DOHH2 (cell line): Measurements from ENCODE around the gene MON2.

Experiments used
- H3F3A ChIP-seq: fragments of 200-600 bp; sonication (generic), shearing (Covaris generic); 2 replicates; pipeline ENCODE4 v1.6.0; 2016; ENCODE audit warnings: antibody characterized with exemption, mild to moderate bottlenecking; ENCODE audit not compliant: control insufficient read depth, insufficient read depth
- H3K27ac ChIP-seq: fragments of 200-600 bp; sonication (generic); 2 replicates; pipeline ENCODE4 v1.5.1; 2014; ENCODE audit warnings: low read depth, mild to moderate bottlenecking, low read length, moderate library complexity
- H3K27me3 ChIP-seq: fragments of 200-600 bp; sonication (generic); 2 replicates; pipeline ENCODE4 v1.6.1; 2014; ENCODE audit warnings: mild to moderate bottlenecking, low read length, mixed read lengths; ENCODE audit not compliant: control insufficient read depth
- H3K36me3 ChIP-seq: fragments of 200-600 bp; sonication (generic); 2 replicates; pipeline ENCODE4 v1.6.1; 2014; ENCODE audit warnings: mild to moderate bottlenecking, low read length, moderate library complexity, mixed read lengths; ENCODE audit not compliant: control insufficient read depth
- H3K4me1 ChIP-seq: fragments of 200-600 bp; sonication (generic); 2 replicates; pipeline ENCODE4 v1.6.1; 2014; ENCODE audit warnings: mild to moderate bottlenecking, low read length, mixed read lengths; ENCODE audit not compliant: control insufficient read depth
- H3K4me2 ChIP-seq: fragments of 200-600 bp; sonication (generic); 2 replicates; pipeline ENCODE4 v1.6.0; 2014; ENCODE audit warnings: mild to moderate bottlenecking, low read length, moderate library complexity
- H3K4me3 ChIP-seq: fragments of 200-600 bp; sonication (generic); 2 replicates; pipeline ENCODE4 v1.5.1; 2014; ENCODE audit warnings: mild to moderate bottlenecking, low read length, mixed read lengths
- H3K79me2 ChIP-seq: fragments of 200-600 bp; sonication (generic); 2 replicates; pipeline ENCODE4 v1.6.1; 2014; ENCODE audit warnings: mild to moderate bottlenecking, low read length, mixed read lengths; ENCODE audit not compliant: control insufficient read depth
- H3K9me2 ChIP-seq: fragments of 200-600 bp; sonication (generic); replicated peaks from 2 replicates; pipeline ENCODE4 v1.6.1; 2014; ENCODE audit warnings: mild to moderate bottlenecking, low read length, mixed read lengths; ENCODE audit not compliant: control insufficient read depth
- H3K9me3 ChIP-seq: fragments of 200-600 bp; sonication (generic); 2 replicates; pipeline ENCODE4 v1.6.1; 2014; ENCODE audit warnings: antibody characterized with exemption, low read length, mixed read lengths; ENCODE audit not compliant: control insufficient read depth, insufficient read depth
- H4K20me1 ChIP-seq: fragments of 200-600 bp; sonication (generic); 2 replicates; pipeline ENCODE4 v1.6.0; 2014; ENCODE audit warnings: low read depth, mild to moderate bottlenecking, antibody characterized with exemption, low read length, moderate library complexity; ENCODE audit not compliant: control insufficient read depth, insufficient read depth
- EZH2phosphoT487 ChIP-seq: fragments of 200-600 bp; sonication (generic); IDR thresholded peaks from 2 replicates; pipeline ENCODE4 v1.6.1; 2017; ENCODE audit warnings: borderline replicate concordance, mild to moderate bottlenecking, antibody characterized with exemption, low read length, moderate library complexity, mixed read lengths
- TF ChIP-seq, protein P1 (sequence below): fragments of 200-600 bp; sonication (generic); IDR thresholded peaks from one replicate; pipeline ENCODE4 v1.5.1; 2014; ENCODE audit warnings: antibody characterized with exemption, mild to moderate bottlenecking, low read depth, low read length; ENCODE audit not compliant: poor library complexity, severe bottlenecking

MON2 gene

DNA sequence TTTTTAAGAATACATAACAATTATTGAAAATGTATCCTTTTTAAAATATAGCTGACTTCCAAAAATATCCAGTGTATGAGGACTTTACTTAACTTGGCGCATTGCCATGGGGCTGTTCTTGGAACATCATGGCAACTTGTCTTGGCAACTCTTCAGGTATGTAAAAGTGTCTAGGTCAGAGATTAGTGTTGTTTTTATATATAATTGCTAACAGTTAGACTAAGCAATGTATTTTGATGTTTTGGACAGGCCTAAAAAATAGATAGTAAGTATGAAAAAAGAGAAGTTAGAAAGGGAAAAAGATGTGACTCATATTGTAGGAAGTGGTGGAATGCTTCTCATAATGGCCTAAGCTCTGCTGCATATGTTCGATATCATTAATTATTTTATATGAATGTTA, 70.9 kb downstream of the MON2 start:
- TF ChIP-seq, protein P1, sequence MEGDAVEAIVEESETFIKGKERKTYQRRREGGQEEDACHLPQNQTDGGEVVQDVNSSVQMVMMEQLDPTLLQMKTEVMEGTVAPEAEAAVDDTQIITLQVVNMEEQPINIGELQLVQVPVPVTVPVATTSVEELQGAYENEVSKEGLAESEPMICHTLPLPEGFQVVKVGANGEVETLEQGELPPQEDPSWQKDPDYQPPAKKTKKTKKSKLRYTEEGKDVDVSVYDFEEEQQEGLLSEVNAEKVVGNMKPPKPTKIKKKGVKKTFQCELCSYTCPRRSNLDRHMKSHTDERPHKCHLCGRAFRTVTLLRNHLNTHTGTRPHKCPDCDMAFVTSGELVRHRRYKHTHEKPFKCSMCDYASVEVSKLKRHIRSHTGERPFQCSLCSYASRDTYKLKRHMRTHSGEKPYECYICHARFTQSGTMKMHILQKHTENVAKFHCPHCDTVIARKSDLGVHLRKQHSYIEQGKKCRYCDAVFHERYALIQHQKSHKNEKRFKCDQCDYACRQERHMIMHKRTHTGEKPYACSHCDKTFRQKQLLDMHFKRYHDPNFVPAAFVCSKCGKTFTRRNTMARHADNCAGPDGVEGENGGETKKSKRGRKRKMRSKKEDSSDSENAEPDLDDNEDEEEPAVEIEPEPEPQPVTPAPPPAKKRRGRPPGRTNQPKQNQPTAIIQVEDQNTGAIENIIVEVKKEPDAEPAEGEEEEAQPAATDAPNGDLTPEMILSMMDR = no peak
- TF ChIP-seq EZH2phosphoT487 = no peak
- H3K27ac ChIP-seq = no peak overlapping the region
- H3K4me2 ChIP-seq = no peak overlapping the region

DNA sequence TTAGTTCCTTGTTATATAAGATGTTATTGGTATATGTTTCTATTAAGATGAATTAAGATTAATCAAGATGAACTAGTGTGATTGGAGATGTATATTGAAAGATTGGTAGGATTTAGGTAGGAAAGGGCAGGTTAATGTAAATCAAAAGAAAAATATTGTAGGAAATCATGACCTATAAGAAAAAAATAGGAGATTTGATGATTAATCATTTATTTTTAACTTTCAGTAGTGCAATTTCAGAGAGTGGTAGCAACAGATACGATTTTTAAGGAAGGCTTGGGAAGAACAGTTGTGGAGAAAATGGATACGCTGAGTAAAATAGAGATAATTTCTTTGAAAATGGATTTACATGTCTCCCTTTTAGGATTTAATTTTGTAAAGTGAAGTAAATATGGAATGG, 73.7 kb downstream of the MON2 start:
- Histone ChIP-seq H3F3A (no peaks in the 10 kb centered on the region), H3K27me3 (no peaks in the 10 kb centered on the region), H3K4me2 (no peak overlapping the region), H3K27ac (no peak overlapping the region), H3K4me1 (peaks cover 9% of the 10 kb centered on the region), H3K9me2 (no peaks in the 10 kb centered on the region), H3K79me2 (no peaks in the 10 kb centered on the region), H4K20me1 (no peaks in the 10 kb centered on the region), H3K4me3 (no peak overlapping the region), H3K36me3 (peaks cover 33% of the 10 kb centered on the region), H3K9me3 (no peaks in the 10 kb centered on the region)
- TF ChIP-seq, protein P1 = no peak
- no peak for TF ChIP-seq EZH2phosphoT487

More for the DNA sequence above, 70.9 kb downstream of the MON2 start:
- no peaks in the 10 kb centered on the region for H3K79me2 ChIP-seq
- H4K20me1 ChIP-seq = no peaks in the 10 kb centered on the region
- H3K36me3 ChIP-seq = peaks cover 33% of the 10 kb centered on the region
- H3K27me3 ChIP-seq = no peaks in the 10 kb centered on the region
- H3K4me1 ChIP-seq = peaks cover 5% of the 10 kb centered on the region
- no peaks in the 10 kb centered on the region for H3K9me2 ChIP-seq
- no peak overlapping the region for H3K4me3 ChIP-seq
- no peaks in the 10 kb centered on the region for H3F3A ChIP-seq
- H3K9me3 ChIP-seq = no peaks in the 10 kb centered on the region

DNA sequence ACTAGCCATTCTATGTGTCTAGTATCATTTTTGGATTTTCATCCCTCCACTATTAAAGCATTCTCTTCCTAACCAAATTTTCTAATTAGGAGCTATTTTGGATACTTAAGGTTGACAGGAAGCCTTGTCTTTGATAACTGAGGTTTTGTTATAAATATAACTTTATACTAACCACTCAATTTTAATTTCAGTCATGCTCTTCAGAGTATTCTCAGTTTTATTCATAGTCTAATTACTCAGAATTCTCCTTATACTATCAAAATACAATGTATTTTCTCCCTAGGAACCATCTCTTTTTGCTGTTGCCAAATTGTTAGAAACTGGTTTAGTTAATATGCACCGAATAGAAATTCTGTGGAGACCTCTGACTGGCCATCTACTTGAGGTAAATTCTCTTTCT, 76.2 kb downstream of the MON2 start:
- Histone ChIP-seq H3K79me2 (no peaks in the 10 kb centered on the region), H3K9me2 (no peaks in the 10 kb centered on the region), H3K9me3 (no peaks in the 10 kb centered on the region), H3K4me3 (no peak overlapping the region), H3K36me3 (peaks cover 37% of the 10 kb centered on the region), H3K4me2 (no peak overlapping the region), H3K4me1 (peaks cover 9% of the 10 kb centered on the region), H3K27me3 (no peaks in the 10 kb centered on the region), H4K20me1 (no peaks in the 10 kb centered on the region), H3K27ac (no peak overlapping the region), H3F3A (no peaks in the 10 kb centered on the region)
- TF ChIP-seq, protein P1 = no peak
- TF ChIP-seq EZH2phosphoT487 = no peak

DNA sequence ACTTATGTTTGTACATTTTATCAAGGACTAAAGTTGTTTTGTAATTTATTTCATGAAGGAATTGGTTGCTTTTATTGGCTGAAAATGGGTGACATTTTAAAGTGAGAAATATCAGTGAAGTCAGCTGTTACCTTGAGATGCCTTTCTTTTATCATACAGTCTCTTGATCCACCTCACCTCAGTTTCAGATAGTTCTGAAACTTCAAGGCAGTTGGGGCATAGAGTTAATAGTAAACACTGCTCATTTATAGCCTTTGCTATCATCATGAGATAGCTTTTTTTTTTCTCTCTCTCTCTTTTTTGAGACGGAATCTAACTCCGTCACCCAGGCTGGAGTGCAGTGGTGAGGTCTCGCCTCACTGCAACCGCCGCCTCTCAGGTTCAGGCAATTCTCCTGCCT, 76.7 kb downstream of the MON2 start:
- Histone ChIP-seq H3K79me2 (no peaks in the 10 kb centered on the region), H3F3A (no peaks in the 10 kb centered on the region), H3K9me3 (no peaks in the 10 kb centered on the region), H3K27me3 (no peaks in the 10 kb centered on the region), H3K36me3 (peaks cover 35% of the 10 kb centered on the region), H3K4me3 (no peak overlapping the region), H3K4me2 (no peak overlapping the region), H3K27ac (no peak overlapping the region), H3K4me1 (peaks cover 9% of the 10 kb centered on the region), H3K9me2 (no peaks in the 10 kb centered on the region), H4K20me1 (no peaks in the 10 kb centered on the region)
- TF ChIP-seq, protein P1 = no peak
- TF ChIP-seq EZH2phosphoT487 = no peak
